Measurements from ENCODE around the gene CRY1. TPM values are rescaled to one million over a fixed set of nuclear protein-coding genes. Genes with fewer than 3 reads are reported as not detected.

CRY1 gene
- total and polyA plus RNA-seq, 9 of the 15 experiments (the other 6 are each of a cell fraction or from before 2014, with no cell fraction given): 8.7 to 33.3 (median 25.2) TPM

DNA sequence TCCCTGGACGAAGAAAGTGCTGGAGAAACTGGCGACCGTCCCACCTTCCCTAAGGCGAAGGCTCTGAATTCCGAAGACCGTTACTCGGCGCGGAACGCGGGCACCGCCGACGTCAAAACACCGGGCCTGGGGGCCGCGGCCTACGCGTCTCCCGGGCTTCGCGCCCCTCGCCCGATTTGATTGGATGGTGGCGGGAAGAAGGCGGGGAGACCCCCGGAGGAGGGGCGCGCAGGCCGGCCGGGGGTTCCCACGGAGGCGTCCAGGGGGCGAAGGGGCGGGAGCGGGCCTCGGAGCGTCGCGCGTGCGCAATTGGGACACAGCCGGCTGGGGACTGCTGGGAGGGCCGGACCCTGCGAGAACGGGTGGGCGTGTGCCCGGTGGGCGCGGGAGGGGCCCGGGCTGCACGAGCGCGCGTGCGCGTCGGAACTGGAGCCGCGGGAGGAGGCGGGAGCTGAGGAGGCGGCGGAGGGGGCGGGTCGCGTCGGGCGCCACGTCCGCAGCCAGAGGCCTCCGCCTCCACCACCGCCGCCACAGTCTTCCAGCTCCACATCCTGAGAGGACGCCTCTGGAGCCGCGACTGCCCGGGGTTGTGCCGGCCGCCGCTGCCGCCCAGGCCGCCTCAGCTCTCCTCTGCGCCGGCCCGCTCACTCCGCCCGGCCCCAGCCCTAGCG is 137.8 kb downstream of the CRY1 start, which contains the start of gene TMEM263 (continued):
- TF ChIP-seq, protein P1, sequence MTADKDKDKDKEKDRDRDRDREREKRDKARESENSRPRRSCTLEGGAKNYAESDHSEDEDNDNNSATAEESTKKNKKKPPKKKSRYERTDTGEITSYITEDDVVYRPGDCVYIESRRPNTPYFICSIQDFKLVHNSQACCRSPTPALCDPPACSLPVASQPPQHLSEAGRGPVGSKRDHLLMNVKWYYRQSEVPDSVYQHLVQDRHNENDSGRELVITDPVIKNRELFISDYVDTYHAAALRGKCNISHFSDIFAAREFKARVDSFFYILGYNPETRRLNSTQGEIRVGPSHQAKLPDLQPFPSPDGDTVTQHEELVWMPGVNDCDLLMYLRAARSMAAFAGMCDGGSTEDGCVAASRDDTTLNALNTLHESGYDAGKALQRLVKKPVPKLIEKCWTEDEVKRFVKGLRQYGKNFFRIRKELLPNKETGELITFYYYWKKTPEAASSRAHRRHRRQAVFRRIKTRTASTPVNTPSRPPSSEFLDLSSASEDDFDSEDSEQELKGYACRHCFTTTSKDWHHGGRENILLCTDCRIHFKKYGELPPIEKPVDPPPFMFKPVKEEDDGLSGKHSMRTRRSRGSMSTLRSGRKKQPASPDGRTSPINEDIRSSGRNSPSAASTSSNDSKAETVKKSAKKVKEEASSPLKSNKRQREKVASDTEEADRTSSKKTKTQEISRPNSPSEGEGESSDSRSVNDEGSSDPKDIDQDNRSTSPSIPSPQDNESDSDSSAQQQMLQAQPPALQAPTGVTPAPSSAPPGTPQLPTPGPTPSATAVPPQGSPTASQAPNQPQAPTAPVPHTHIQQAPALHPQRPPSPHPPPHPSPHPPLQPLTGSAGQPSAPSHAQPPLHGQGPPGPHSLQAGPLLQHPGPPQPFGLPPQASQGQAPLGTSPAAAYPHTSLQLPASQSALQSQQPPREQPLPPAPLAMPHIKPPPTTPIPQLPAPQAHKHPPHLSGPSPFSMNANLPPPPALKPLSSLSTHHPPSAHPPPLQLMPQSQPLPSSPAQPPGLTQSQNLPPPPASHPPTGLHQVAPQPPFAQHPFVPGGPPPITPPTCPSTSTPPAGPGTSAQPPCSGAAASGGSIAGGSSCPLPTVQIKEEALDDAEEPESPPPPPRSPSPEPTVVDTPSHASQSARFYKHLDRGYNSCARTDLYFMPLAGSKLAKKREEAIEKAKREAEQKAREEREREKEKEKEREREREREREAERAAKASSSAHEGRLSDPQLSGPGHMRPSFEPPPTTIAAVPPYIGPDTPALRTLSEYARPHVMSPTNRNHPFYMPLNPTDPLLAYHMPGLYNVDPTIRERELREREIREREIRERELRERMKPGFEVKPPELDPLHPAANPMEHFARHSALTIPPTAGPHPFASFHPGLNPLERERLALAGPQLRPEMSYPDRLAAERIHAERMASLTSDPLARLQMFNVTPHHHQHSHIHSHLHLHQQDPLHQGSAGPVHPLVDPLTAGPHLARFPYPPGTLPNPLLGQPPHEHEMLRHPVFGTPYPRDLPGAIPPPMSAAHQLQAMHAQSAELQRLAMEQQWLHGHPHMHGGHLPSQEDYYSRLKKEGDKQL (CRISPR knock-in tag; IDR thresholded peaks at IDR 0.05; ENCODE audit: borderline replicate concordance): no peak
- TF ChIP-seq CAMTA2 (CRISPR knock-in tag; conservative IDR thresholded peaks at IDR 0.05): no peak
- peak; percentile 83 for TF ChIP-seq HMGN3 (IDR thresholded peaks at IDR 0.05; ENCODE audit: borderline replicate concordance, extremely low read depth, insufficient read length, low read depth, low read length)

Data from K562 (cell line).